ENCODE measurements around the gene MAGI3.

The MAGI3 gene

DNA sequence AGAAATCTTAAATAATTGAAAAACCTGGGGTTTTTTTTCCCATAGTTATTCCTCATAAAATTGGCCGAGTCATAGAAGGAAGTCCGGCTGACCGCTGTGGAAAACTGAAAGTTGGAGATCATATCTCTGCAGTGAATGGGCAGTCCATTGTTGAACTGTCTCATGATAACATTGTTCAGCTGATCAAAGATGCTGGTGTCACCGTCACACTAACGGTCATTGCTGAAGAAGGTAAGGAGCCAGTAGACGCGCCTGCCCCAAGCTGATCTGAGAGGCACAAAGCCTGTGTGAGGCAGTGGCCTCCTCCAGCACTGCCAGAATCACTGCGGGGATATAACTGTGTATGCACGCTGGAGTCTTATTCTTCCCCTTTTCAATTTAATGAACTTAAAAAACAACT, 268.7 kb downstream of the MAGI3 start:
- no peaks in the 10 kb centered on the region for H3K4me1 ChIP-seq (ENCODE audit: control insufficient read depth, insufficient read depth, low read length)
- H3K9me3 ChIP-seq (ENCODE audit: control insufficient read depth, insufficient read depth, low read depth, low read length) = no peaks in the 10 kb centered on the region
- TF ChIP-seq ZFP41 (tag by site-specific recombination; IDR thresholded peaks at IDR 0.05; ENCODE audit: borderline replicate concordance) (no peak), ZFP37 (tag by site-specific recombination; IDR thresholded peaks at IDR 0.05) (no peak), ZNF768 (tag by site-specific recombination; IDR thresholded peaks at IDR 0.05) (no peak)
- TF ChIP-seq, protein P1, sequence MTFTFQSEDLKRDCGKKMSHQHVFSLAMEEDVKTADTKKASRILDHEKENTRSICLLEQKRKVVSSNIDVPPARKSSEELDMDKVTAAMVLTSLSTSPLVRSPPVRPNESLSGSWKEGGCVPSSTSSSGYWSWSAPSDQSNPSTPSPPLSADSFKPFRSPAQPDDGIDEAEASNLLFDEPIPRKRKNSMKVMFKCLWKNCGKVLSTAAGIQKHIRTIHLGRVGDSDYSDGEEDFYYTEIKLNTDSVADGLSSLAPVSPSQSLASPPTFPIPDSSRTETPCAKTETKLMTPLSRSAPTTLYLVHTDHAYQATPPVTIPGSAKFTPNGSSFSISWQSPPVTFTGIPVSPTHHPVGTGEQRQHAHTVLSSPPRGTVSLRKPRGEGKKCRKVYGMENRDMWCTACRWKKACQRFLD (tag by site-specific recombination; IDR thresholded peaks at IDR 0.05) = no peak
- TF ChIP-seq, protein P2, sequence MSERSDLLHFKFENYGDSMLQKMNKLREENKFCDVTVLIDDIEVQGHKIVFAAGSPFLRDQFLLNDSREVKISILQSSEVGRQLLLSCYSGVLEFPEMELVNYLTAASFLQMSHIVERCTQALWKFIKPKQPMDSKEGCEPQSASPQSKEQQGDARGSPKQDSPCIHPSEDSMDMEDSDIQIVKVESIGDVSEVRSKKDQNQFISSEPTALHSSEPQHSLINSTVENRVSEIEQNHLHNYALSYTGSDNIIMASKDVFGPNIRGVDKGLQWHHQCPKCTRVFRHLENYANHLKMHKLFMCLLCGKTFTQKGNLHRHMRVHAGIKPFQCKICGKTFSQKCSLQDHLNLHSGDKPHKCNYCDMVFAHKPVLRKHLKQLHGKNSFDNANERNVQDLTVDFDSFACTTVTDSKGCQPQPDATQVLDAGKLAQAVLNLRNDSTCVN (tag by site-specific recombination; optimal IDR thresholded peaks at IDR 0.05) = no peak
- CTCF ChIA-PET = no interaction called here
- POLR2A ChIA-PET = no interaction called here
- no peaks in the 10 kb centered on the region for H3K36me3 ChIP-seq (ENCODE audit: control insufficient read depth in 2 of 2, insufficient read depth in 1 of 2, low read length in 2 of 2)
- H3K4me3 ChIP-seq (ENCODE audit: low read depth, low read length) = no peak overlapping the region
- no peak overlapping the region for H3K27ac ChIP-seq (ENCODE audit: extremely low read depth, low read depth, low read length)

DNA sequence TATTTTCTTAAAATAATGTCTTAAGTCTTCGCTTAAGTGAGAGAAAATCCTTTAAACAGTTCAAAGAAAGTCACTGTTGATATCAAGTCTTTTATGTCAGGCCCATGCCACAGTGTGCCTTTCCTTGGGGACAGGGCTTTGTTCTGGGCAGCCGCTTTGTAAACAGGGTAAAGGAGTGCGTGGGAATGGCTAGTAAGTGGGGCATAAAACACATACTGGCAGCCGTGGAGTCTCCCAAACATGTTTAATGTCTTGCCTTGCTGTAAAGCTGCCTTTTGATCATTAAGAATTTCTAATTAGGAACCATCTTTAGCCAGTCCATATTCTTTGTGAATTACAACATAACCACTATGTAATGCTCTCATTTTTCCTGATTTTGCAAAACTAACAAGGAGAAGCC, 269.2 kb downstream of the MAGI3 start:
- Histone ChIP-seq H3K4me3 (ENCODE audit: low read depth, low read length) (no peak overlapping the region), H3K4me1 (ENCODE audit: control insufficient read depth, insufficient read depth, low read length) (no peaks in the 10 kb centered on the region), H3K9me3 (ENCODE audit: control insufficient read depth, insufficient read depth, low read depth, low read length) (no peaks in the 10 kb centered on the region), H3K27ac (ENCODE audit: extremely low read depth, low read depth, low read length) (no peak overlapping the region), H3K36me3 (ENCODE audit: control insufficient read depth in 2 of 2, insufficient read depth in 1 of 2, low read length in 2 of 2) (no peaks in the 10 kb centered on the region)
- ChIA-PET POLR2A (no interaction called here), CTCF (no interaction called here)
- TF ChIP-seq ZNF239 (tag by site-specific recombination; IDR thresholded peaks at IDR 0.05) (no peak), ZNF121 (tag by site-specific recombination; IDR thresholded peaks at IDR 0.05) (no peak), ZNF600 (tag by site-specific recombination; IDR thresholded peaks at IDR 0.05) (no peak), KLF8 (tag by site-specific recombination; IDR thresholded peaks at IDR 0.05) (no peak), MEIS1 (CRISPR knock-in tag; IDR thresholded peaks at IDR 0.05; ENCODE audit: borderline replicate concordance) (no peak), ZNF654 (tag by site-specific recombination; IDR thresholded peaks at IDR 0.05; ENCODE audit: low read depth) (no peak), ZSCAN30 (tag by site-specific recombination; IDR thresholded peaks at IDR 0.05) (no peak), ZNF416 (tag by site-specific recombination; IDR thresholded peaks at IDR 0.05) (no peak), ZNF561 (tag by site-specific recombination; IDR thresholded peaks at IDR 0.05; ENCODE audit: borderline replicate concordance) (no peak)
- TF ChIP-seq, protein P3, sequence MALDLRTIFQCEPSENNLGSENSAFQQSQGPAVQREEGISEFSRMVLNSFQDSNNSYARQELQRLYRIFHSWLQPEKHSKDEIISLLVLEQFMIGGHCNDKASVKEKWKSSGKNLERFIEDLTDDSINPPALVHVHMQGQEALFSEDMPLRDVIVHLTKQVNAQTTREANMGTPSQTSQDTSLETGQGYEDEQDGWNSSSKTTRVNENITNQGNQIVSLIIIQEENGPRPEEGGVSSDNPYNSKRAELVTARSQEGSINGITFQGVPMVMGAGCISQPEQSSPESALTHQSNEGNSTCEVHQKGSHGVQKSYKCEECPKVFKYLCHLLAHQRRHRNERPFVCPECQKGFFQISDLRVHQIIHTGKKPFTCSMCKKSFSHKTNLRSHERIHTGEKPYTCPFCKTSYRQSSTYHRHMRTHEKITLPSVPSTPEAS (tag by site-specific recombination; IDR thresholded peaks at IDR 0.05) = no peak
- TF ChIP-seq, protein P4, sequence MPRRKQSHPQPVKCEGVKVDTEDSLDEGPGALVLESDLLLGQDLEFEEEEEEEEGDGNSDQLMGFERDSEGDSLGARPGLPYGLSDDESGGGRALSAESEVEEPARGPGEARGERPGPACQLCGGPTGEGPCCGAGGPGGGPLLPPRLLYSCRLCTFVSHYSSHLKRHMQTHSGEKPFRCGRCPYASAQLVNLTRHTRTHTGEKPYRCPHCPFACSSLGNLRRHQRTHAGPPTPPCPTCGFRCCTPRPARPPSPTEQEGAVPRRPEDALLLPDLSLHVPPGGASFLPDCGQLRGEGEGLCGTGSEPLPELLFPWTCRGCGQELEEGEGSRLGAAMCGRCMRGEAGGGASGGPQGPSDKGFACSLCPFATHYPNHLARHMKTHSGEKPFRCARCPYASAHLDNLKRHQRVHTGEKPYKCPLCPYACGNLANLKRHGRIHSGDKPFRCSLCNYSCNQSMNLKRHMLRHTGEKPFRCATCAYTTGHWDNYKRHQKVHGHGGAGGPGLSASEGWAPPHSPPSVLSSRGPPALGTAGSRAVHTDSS (tag by site-specific recombination; IDR thresholded peaks at IDR 0.05) = no peak

DNA sequence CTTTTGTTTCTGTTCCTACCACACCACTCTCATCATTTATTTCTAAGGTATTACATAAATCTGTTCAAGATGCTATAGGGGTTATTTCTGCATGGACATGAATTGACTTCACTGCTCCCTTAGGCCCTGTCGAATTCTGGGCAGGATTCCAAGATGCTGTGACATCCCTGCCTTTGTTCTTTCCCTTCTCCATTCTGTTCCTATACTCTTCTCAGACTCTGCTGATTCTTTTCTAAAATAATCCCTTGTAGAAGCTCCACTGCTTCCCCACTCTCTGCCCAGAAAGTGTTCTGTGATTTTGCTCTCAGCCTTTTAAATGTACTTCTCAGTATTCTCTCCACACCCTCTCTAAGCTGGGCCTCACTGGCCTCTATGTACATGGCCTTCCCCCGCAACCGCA, 269.8 kb downstream of the MAGI3 start:
- Histone ChIP-seq H3K4me3 (ENCODE audit: low read depth, low read length) (no peak overlapping the region), H3K36me3 (ENCODE audit: control insufficient read depth in 2 of 2, insufficient read depth in 1 of 2, low read length in 2 of 2) (no peaks in the 10 kb centered on the region), H3K27ac (ENCODE audit: extremely low read depth, low read depth, low read length) (no peak overlapping the region), H3K4me1 (ENCODE audit: control insufficient read depth, insufficient read depth, low read length) (no peaks in the 10 kb centered on the region), H3K9me3 (ENCODE audit: control insufficient read depth, insufficient read depth, low read depth, low read length) (no peaks in the 10 kb centered on the region)
- CTCF ChIA-PET = no interaction called here
- POLR2A ChIA-PET = no interaction called here
- no peak for TF ChIP-seq ZFP37 (tag by site-specific recombination; IDR thresholded peaks at IDR 0.05)
- TF ChIP-seq FEZF1 (tag by site-specific recombination; IDR thresholded peaks at IDR 0.05) = no peak
- no peak for TF ChIP-seq ZNF350 (tag by site-specific recombination; IDR thresholded peaks at IDR 0.05)
- TF ChIP-seq ZSCAN23 (tag by site-specific recombination; IDR thresholded peaks at IDR 0.05) = no peak
- TF ChIP-seq ZNF214 (tag by site-specific recombination; IDR thresholded peaks at IDR 0.05; ENCODE audit: borderline replicate concordance) = no peak
- no peak for TF ChIP-seq ZNF133 (tag by site-specific recombination; IDR thresholded peaks at IDR 0.05)
- TF ChIP-seq, protein P5, sequence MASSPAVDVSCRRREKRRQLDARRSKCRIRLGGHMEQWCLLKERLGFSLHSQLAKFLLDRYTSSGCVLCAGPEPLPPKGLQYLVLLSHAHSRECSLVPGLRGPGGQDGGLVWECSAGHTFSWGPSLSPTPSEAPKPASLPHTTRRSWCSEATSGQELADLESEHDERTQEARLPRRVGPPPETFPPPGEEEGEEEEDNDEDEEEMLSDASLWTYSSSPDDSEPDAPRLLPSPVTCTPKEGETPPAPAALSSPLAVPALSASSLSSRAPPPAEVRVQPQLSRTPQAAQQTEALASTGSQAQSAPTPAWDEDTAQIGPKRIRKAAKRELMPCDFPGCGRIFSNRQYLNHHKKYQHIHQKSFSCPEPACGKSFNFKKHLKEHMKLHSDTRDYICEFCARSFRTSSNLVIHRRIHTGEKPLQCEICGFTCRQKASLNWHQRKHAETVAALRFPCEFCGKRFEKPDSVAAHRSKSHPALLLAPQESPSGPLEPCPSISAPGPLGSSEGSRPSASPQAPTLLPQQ (tag by site-specific recombination; IDR thresholded peaks at IDR 0.05) = no peak
- no peak for TF ChIP-seq ZNF660 (tag by site-specific recombination; IDR thresholded peaks at IDR 0.05)
- TF ChIP-seq, protein P6, sequence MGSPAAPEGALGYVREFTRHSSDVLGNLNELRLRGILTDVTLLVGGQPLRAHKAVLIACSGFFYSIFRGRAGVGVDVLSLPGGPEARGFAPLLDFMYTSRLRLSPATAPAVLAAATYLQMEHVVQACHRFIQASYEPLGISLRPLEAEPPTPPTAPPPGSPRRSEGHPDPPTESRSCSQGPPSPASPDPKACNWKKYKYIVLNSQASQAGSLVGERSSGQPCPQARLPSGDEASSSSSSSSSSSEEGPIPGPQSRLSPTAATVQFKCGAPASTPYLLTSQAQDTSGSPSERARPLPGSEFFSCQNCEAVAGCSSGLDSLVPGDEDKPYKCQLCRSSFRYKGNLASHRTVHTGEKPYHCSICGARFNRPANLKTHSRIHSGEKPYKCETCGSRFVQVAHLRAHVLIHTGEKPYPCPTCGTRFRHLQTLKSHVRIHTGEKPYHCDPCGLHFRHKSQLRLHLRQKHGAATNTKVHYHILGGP (tag by site-specific recombination; IDR thresholded peaks at IDR 0.05) = no peak
- TF ChIP-seq ZNF175 (tag by site-specific recombination; IDR thresholded peaks at IDR 0.05) = no peak
- no peak for TF ChIP-seq ZSCAN30 (tag by site-specific recombination; IDR thresholded peaks at IDR 0.05)
- no peak for TF ChIP-seq ZNF558 (tag by site-specific recombination; IDR thresholded peaks at IDR 0.05)
